Kidney (tissue), 14 donors: ENCODE data around the gene HS1BP3. TPM values are rescaled to one million over a fixed set of nuclear protein-coding genes. Genes with fewer than 3 reads are reported as not detected.

Source experiments
- DNase-seq, 5 donors: peaks; one replicate each; pipeline ENCODE4 v3.0.0-alpha.2; 2013 to 2020
- FAIRE-seq: peaks from 2 replicates; lab custom pipeline; 2012; peaks lifted over from hg19 to GRCh38; lab: Jason Lieb, UNC
- H3K27ac ChIP-seq, 2 donors: one replicate each; pipeline ENCODE4 v1.7.0; 2013; ENCODE audit warnings: low read depth in 2 of 2, low read length in 2 of 2, inconsistent platforms in 1 of 2
- H3K27me3 ChIP-seq: one replicate; pipeline ENCODE4 v1.7.1; 2013; ENCODE audit warnings: low read length, inconsistent platforms; ENCODE audit not compliant: control insufficient read depth, insufficient read depth
- H3K36me3 ChIP-seq, 3 donors: one replicate each; pipeline versions ENCODE4 v1.7.0 to v1.7.1; 2013; ENCODE audit warnings: low read length in 3 of 3, control low read depth in 1 of 3, inconsistent platforms in 1 of 3; ENCODE audit not compliant: insufficient read depth in 3 of 3, control insufficient read depth in 2 of 3
- H3K4me1 ChIP-seq, 3 donors: one replicate each; pipeline versions ENCODE4 v1.7.0 to v1.7.1; 2013; ENCODE audit warnings: low read length in 3 of 3, inconsistent platforms in 1 of 3, low read depth in 1 of 3; ENCODE audit not compliant: control insufficient read depth in 2 of 3, insufficient read depth in 2 of 3
- H3K4me3 ChIP-seq, 3 donors: one replicate each; pipeline versions ENCODE4 v1.7.0 to v1.8.1; 2013; ENCODE audit warnings: low read length in 3 of 3, control low read depth in 1 of 3, inconsistent platforms in 1 of 3
- H3K9ac ChIP-seq, 3 donors: one replicate each; pipeline versions ENCODE4 v1.7.0 to v1.7.1; 2013; ENCODE audit warnings: low read length in 3 of 3, control low read depth in 1 of 3, inconsistent platforms in 1 of 3
- H3K9me3 ChIP-seq, 3 donors: one replicate each; pipeline versions ENCODE4 v1.7.0 to v1.7.1; 2013; ENCODE audit warnings: low read length in 3 of 3, control low read depth in 1 of 3, inconsistent platforms in 1 of 3; ENCODE audit not compliant: control insufficient read depth in 2 of 3, insufficient read depth in 1 of 3
- intact Hi-C: fragments of 100-400 bp; cut with DNase I; formaldehyde crosslinking; loops from one replicate; pipeline ENCODE4 v1.11.1; 2022
- polyA plus RNA-seq: library from polyadenylated mRNA; stranded (reverse); fragments of 350-450 nt; fragmentation: Illumina TruSeq; extraction: RNeasy Lipid Tissue Mini Kit (QIAGEN cat#74804); gene quantifications from one replicate; pipeline ENCODE4 v1.2.3, GENCODE V29; 2014; ENCODE audit warnings: low read depth, low replicate concordance; ENCODE audit not compliant: insufficient read depth
- total RNA-seq: library from RNA; stranded (reverse); fragmentation: NEBNext Ultra II Directional; extraction: Animal tissue kit (Norgen Biotek cat#: 25700); gene quantifications from one replicate; pipeline ENCODE4 v1.2.1, GENCODE V29; 2021
- TF ChIP-seq, protein P1 (sequence below): IDR thresholded peaks from 3 replicates; pipeline ENCODE4 v1.5.1; 2012; ENCODE audit warnings: mild to moderate bottlenecking, moderate library complexity, borderline replicate concordance; ENCODE audit not compliant: insufficient read depth; ENCODE audit errors: extremely low read depth
- donor health status: control.
- donor health status: control.
- donor health status: control.
- donor health status: control.
- donor health status: control.
- donor health status: DM: yes; HTN: yes; CAD: no.
- donor health status: Normal renal cell carcinoma (clear cell type).

HS1BP3 gene
- total and polyA plus RNA-seq, 2 donors from 2014 or later, result 35.5 to 37.5 TPM

DNA sequence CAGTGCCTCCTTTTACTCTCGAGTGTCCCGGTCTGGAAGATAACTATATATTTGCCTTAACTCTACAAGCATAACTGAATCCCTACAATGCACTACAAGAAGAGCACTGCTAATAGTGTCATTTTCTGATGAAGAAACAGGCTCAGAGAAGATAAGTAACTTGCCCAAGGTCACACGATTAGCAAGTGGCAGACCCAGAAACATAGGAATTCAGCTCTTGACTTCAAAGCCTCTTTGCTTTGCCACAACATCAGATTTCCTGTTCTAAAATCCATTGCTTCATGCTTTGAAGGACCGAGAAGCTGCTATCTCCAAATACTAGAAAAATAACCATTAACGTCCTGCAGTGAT lies 65.6 kb downstream of the HS1BP3 start:
- FAIRE-seq, result no peak

DNA sequence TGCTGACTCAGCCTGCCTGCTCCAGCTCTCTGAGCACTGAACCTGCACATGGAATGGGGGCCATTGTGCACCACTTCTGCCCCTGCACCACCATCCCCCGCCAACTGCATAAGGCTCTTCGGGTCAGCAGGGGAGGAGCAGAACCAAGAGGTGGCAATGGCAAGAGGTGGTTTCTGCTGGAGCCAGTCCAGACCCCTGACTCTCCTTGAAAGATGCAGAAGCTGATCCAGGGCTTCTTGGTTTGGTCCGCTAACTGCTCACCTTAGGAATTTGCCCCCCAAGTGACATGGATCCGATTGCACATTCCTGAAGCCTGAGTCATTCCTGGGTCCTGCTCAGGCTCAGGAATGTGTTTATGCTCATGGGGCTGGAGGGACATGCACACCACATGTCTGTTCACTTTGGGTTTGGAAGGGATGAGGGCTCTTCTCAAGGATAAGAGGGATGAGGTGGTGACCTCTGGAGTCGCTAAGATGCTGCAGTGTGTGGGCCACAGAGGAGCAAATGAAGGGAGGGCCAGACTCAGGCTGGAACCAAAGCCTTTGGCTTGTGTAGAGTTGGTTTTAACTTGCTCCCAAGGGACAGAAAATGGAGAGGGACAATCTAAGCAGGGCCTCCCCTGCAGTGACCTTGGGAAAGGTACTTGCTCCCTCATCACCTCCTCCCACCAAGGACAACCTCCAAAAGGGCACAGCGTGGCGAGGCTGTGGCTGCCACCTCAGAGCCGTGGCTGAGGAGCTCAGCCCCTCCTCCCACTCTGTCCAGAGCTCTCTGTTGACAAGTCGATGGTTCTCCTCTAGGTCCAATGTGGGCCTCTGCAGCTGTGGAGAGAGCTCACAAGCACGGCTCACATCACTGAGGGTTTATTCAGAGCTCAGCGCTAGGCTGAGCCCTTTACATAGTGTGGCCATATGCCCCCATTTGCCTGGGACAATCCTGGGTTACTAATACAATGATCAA lies 66.2 kb downstream of the HS1BP3 start:
- intact Hi-C loops, result no loop called here
- Histone ChIP-seq H3K4me1 (peaks cover 4 to 58% (median 44%) of the 10 kb centered on the region in 3 donors), H3K4me3 (no peak overlapping the region), H3K27ac (peak overlapping the region; percentile 93 to 95), H3K27me3 (no peaks in the 10 kb centered on the region), H3K9me3 (peaks cover 0 to 2% (median 0%) of the 10 kb centered on the region in 3 donors), H3K9ac (peak overlapping the region in 1 of 3 donors; percentile 17), H3K36me3 (no peaks in the 10 kb centered on the region)
- no peak for FAIRE-seq
- TF ChIP-seq, protein P1, sequence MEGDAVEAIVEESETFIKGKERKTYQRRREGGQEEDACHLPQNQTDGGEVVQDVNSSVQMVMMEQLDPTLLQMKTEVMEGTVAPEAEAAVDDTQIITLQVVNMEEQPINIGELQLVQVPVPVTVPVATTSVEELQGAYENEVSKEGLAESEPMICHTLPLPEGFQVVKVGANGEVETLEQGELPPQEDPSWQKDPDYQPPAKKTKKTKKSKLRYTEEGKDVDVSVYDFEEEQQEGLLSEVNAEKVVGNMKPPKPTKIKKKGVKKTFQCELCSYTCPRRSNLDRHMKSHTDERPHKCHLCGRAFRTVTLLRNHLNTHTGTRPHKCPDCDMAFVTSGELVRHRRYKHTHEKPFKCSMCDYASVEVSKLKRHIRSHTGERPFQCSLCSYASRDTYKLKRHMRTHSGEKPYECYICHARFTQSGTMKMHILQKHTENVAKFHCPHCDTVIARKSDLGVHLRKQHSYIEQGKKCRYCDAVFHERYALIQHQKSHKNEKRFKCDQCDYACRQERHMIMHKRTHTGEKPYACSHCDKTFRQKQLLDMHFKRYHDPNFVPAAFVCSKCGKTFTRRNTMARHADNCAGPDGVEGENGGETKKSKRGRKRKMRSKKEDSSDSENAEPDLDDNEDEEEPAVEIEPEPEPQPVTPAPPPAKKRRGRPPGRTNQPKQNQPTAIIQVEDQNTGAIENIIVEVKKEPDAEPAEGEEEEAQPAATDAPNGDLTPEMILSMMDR, result no peak
- DNase-seq, result peak; percentile 88 to 98 (median 94)

More for the DNA sequence above, 65.6 kb downstream of the HS1BP3 start:
- H3K27ac ChIP-seq, result peak overlapping the region; percentile 93 to 95
- H3K9ac ChIP-seq, result peak overlapping the region in 1 of 3 donors; percentile 17
- H3K27me3 ChIP-seq, result no peaks in the 10 kb centered on the region
- peaks cover 0 to 2% (median 0%) of the 10 kb centered on the region in 3 donors for H3K9me3 ChIP-seq
- H3K4me1 ChIP-seq, result peaks cover 4 to 53% (median 41%) of the 10 kb centered on the region in 3 donors
- H3K36me3 ChIP-seq, result no peaks in the 10 kb centered on the region
- intact Hi-C loops, result no loop called here
- DNase-seq, result peak in 1 of 5 donors; percentile 13
- H3K4me3 ChIP-seq, result no peak overlapping the region
- TF ChIP-seq, protein P1, result no peak

DNA sequence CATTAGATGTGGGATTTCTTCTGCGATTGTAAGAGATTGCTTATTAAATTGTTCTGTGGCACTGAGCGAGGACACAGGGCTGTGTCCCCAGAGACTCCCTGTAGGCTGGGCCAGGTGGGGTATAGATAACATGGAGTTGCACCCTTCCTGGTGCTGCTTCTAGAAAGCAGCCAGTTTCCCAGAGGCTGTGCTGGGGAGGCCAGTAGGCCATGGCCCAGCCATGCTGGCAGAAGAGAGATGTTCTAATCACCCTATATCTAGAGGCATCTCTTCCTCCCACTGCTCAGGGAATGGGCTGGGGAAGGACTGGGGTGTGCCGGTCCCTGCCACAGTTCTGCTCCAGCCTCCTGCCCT lies 66.9 kb downstream of the HS1BP3 start:
- no peaks in the 10 kb centered on the region for H3K27me3 ChIP-seq
- no peak overlapping the region for H3K4me3 ChIP-seq
- intact Hi-C loops, result no loop called here
- no peak for FAIRE-seq
- no peak for DNase-seq
- H3K36me3 ChIP-seq, result no peaks in the 10 kb centered on the region
- peaks cover 0 to 2% (median 0%) of the 10 kb centered on the region in 3 donors for H3K9me3 ChIP-seq
- TF ChIP-seq, protein P1, result no peak
- peak overlapping the region in 1 of 3 donors; percentile 14 for H3K9ac ChIP-seq
- H3K27ac ChIP-seq, result peak overlapping the region; percentile 93 to 95
- peaks cover 7 to 64% (median 50%) of the 10 kb centered on the region in 3 donors for H3K4me1 ChIP-seq
